CD8-positive, alpha-beta memory T cell (primary cell): ENCODE measurements around the gene ZBTB8B. TPM values are rescaled to one million over a fixed set of nuclear protein-coding genes. Genes with fewer than 3 reads are reported as not detected.
"Not testable (repeated sequence)": the region's sequence is repeated elsewhere in the genome, so short reads cannot be mapped to it uniquely, and the experiment has no call there.

Experiments
- CTCF ChIA-PET: fragments of 350-600 bp; sonication (Branson Sonifier 250); formaldehyde crosslinking; loops from one replicate; lab custom pipeline; 2021; ENCODE audit warnings: antibody characterized with exemption; lab: Charles Lee
- POLR2A ChIA-PET: fragments of 350-600 bp; sonication (Branson Sonifier 250); formaldehyde crosslinking; loops from one replicate; lab custom pipeline; 2021; ENCODE audit warnings: antibody characterized with exemption; lab: Charles Lee
- DNase-seq, 5 donors: peaks; one replicate each; pipeline versions ENCODE4 v3.0.0 to v3.0.0-alpha.2; 2020 to 2022; ENCODE audit warnings: mixed read lengths in 1 of 5
- H3K27ac ChIP-seq: one replicate; pipeline ENCODE4 v1.7.0; 2013; ENCODE audit warnings: low read depth, mild to moderate bottlenecking, low read length, moderate library complexity
- H3K27me3 ChIP-seq: 2 replicates; pipeline ENCODE4 v1.7.0; 2013; ENCODE audit warnings: low read length, mild to moderate bottlenecking; ENCODE audit not compliant: insufficient read depth, poor library complexity, severe bottlenecking
- H3K36me3 ChIP-seq: 2 replicates; pipeline ENCODE4 v1.7.0; 2013; ENCODE audit warnings: mild to moderate bottlenecking, low read length, moderate library complexity; ENCODE audit not compliant: insufficient read depth
- H3K4me1 ChIP-seq: 2 replicates; pipeline ENCODE4 v1.7.0; 2013; ENCODE audit warnings: mild to moderate bottlenecking, low read length, moderate library complexity; ENCODE audit not compliant: insufficient read depth
- H3K4me3 ChIP-seq: 2 replicates; pipeline ENCODE4 v1.7.0; 2013; ENCODE audit warnings: mild to moderate bottlenecking, low read length
- H3K9me3 ChIP-seq: 2 replicates; pipeline ENCODE4 v1.7.0; 2013; ENCODE audit warnings: mild to moderate bottlenecking, low read length
- H3K27ac Mint-ChIP-seq, 8 donors: one replicate each; pipeline ENCODE4 v1.8.0; 2020 to 2021; ENCODE audit warnings: mixed read lengths in 8 of 8, mild to moderate bottlenecking in 6 of 8, inconsistent platforms in 3 of 8, moderate library complexity in 3 of 8
- H3K27me3 Mint-ChIP-seq, 2 donors: one replicate each; pipeline ENCODE4 v1.8.0; 2020 to 2021; ENCODE audit warnings: mixed read lengths in 2 of 2, mild to moderate bottlenecking in 1 of 2, moderate library complexity in 1 of 2
- H3K36me3 Mint-ChIP-seq, 3 donors: one replicate each; pipeline ENCODE4 v1.8.0; 2020 to 2021; ENCODE audit warnings: mixed read lengths in 3 of 3, inconsistent platforms in 1 of 3, mild to moderate bottlenecking in 1 of 3
- H3K4me1 Mint-ChIP-seq, 3 donors: one replicate each; pipeline ENCODE4 v1.8.0; 2020 to 2021; ENCODE audit warnings: mixed read lengths in 3 of 3, inconsistent platforms in 1 of 3, mild to moderate bottlenecking in 1 of 3
- H3K4me3 Mint-ChIP-seq, 7 donors: one replicate each; pipeline ENCODE4 v1.8.0; 2020 to 2021; ENCODE audit warnings: mixed read lengths in 7 of 7, mild to moderate bottlenecking in 6 of 7, moderate library complexity in 4 of 7, inconsistent platforms in 2 of 7
- H3K9me3 Mint-ChIP-seq, 5 donors: one replicate each; pipeline ENCODE4 v1.8.0; 2020 to 2022; ENCODE audit warnings: mixed read lengths in 5 of 5, mild to moderate bottlenecking in 3 of 5, moderate library complexity in 2 of 5, inconsistent platforms in 1 of 5
- polyA plus RNA-seq: library from polyadenylated mRNA; unstranded; fragments of 300-500 nt; fragmentation: Illumina TruSeq; gene quantifications from one replicate; pipeline ENCODE4 v1.2.3, GENCODE V29; 2021
- total RNA-seq, 2 experiments: library from RNA; stranded (reverse); gene quantifications; one replicate each; pipeline ENCODE4 v1.2.3, GENCODE V29; 2021

Gene ZBTB8B
- total and polyA plus RNA-seq, 3 experiments from 2014 or later: not detected

GRCh38 chr1:32472966-32473365 lies 8.1 kb downstream of the ZBTB8B start:
- H3K27me3 ChIP-seq, H3K27ac Mint-ChIP-seq, H3K4me1 Mint-ChIP-seq, DNase-seq, H3K27ac ChIP-seq, H3K4me3 Mint-ChIP-seq, H3K36me3 ChIP-seq, H3K4me1 ChIP-seq, H3K36me3 Mint-ChIP-seq, CTCF ChIA-PET, POLR2A ChIA-PET, H3K4me3 ChIP-seq, H3K9me3 ChIP-seq, H3K9me3 Mint-ChIP-seq: not testable (repeated sequence)
- H3K27me3 Mint-ChIP-seq: peaks cover 14 to 45% of the 10 kb centered on the region in 2 donors

- ChIA-PET CTCF (no interaction called here), POLR2A (no interaction called here)
- no peaks in the 10 kb centered on the region for H3K4me1 ChIP-seq
- Mint-ChIP-seq H3K27me3 (peaks cover 9 to 33% of the 10 kb centered on the region in 2 donors), H3K36me3 (no peaks in the 10 kb centered on the region), H3K4me3 (no peak overlapping the region), H3K27ac (no peak overlapping the region), H3K4me1 (no peaks in the 10 kb centered on the region), H3K9me3 (no peaks in the 10 kb centered on the region)
- H3K27me3 ChIP-seq: peaks cover 6% of the 10 kb centered on the region
- H3K36me3 ChIP-seq: no peaks in the 10 kb centered on the region
- H3K4me3 ChIP-seq: no peak overlapping the region
- H3K9me3 ChIP-seq: no peaks in the 10 kb centered on the region
- no peak overlapping the region for H3K27ac ChIP-seq
- DNase-seq: no peak
These were observed 10.1 kb downstream of the ZBTB8B start for GRCh38 chr1:32474954-32475353.

- Mint-ChIP-seq H3K27ac (no peak overlapping the region), H3K4me3 (no peak overlapping the region), H3K27me3 (peaks cover 2 to 27% of the 10 kb centered on the region in 2 donors), H3K36me3 (peaks cover 0 to 3% (median 0%) of the 10 kb centered on the region in 3 donors), H3K4me1 (no peaks in the 10 kb centered on the region), H3K9me3 (no peaks in the 10 kb centered on the region)
- H3K4me1 ChIP-seq: no peaks in the 10 kb centered on the region
- no peaks in the 10 kb centered on the region for H3K27me3 ChIP-seq
- H3K36me3 ChIP-seq: no peaks in the 10 kb centered on the region
- H3K27ac ChIP-seq: no peak overlapping the region
- H3K9me3 ChIP-seq: no peaks in the 10 kb centered on the region
- CTCF ChIA-PET: no interaction called here
- POLR2A ChIA-PET: no interaction called here
- H3K4me3 ChIP-seq: no peak overlapping the region
- DNase-seq: no peak
These were observed 15.1 kb downstream of the ZBTB8B start for GRCh38 chr1:32480003-32480402.

GRCh38 chr1:32480761-32481160 lies 15.9 kb downstream of the ZBTB8B start:
- H3K4me1 Mint-ChIP-seq: no peaks in the 10 kb centered on the region
- ChIA-PET CTCF (no interaction called here), POLR2A (no interaction called here)

GRCh38 chr1:32481788-32482187 lies 16.9 kb downstream of the ZBTB8B start:
- H3K36me3 ChIP-seq, H3K27ac ChIP-seq, H3K27ac Mint-ChIP-seq, H3K4me1 ChIP-seq, H3K4me3 Mint-ChIP-seq, H3K27me3 ChIP-seq, CTCF ChIA-PET, H3K9me3 ChIP-seq, H3K4me1 Mint-ChIP-seq, DNase-seq, H3K4me3 ChIP-seq, H3K36me3 Mint-ChIP-seq, H3K9me3 Mint-ChIP-seq: not testable (repeated sequence)
- H3K27me3 Mint-ChIP-seq: peaks cover 0 to 20% of the 10 kb centered on the region in 2 donors
- POLR2A ChIA-PET: interaction anchor here (0.6 kb wide), 1 partner anchor 162 kb away, joined by 4 read pairs; no protein-coding TSS in a partner anchor

More at GRCh38 chr1:32480761-32481160, 15.9 kb downstream of the ZBTB8B start:
- Mint-ChIP-seq H3K27me3 (peaks cover 0 to 26% of the 10 kb centered on the region in 2 donors), H3K36me3 (peaks cover 0 to 3% (median 0%) of the 10 kb centered on the region in 3 donors), H3K27ac (no peak overlapping the region), H3K4me3 (no peak overlapping the region), H3K9me3 (no peaks in the 10 kb centered on the region)
- H3K27ac ChIP-seq: no peak overlapping the region
- no peaks in the 10 kb centered on the region for H3K4me1 ChIP-seq
- H3K27me3 ChIP-seq: no peaks in the 10 kb centered on the region
- no peaks in the 10 kb centered on the region for H3K9me3 ChIP-seq
- H3K4me3 ChIP-seq: no peak overlapping the region
- no peak for DNase-seq
- no peaks in the 10 kb centered on the region for H3K36me3 ChIP-seq

GRCh38 chr1:32485554-32486255 lies 20.8 kb downstream of the ZBTB8B start:
- no peak for DNase-seq
- Mint-ChIP-seq H3K36me3 (peaks cover 0 to 3% (median 0%) of the 10 kb centered on the region in 3 donors), H3K9me3 (no peaks in the 10 kb centered on the region), H3K4me3 (no peak overlapping the region), H3K4me1 (no peaks in the 10 kb centered on the region), H3K27ac (no peak overlapping the region), H3K27me3 (peaks cover 5 to 27% of the 10 kb centered on the region in 2 donors)
- CTCF ChIA-PET: no interaction called here
- Histone ChIP-seq H3K27ac (no peak overlapping the region), H3K27me3 (no peaks in the 10 kb centered on the region), H3K9me3 (no peaks in the 10 kb centered on the region), H3K36me3 (no peaks in the 10 kb centered on the region), H3K4me1 (no peaks in the 10 kb centered on the region), H3K4me3 (no peak overlapping the region)
- POLR2A ChIA-PET: no interaction called here

- Histone ChIP-seq H3K27ac (no peak overlapping the region), H3K36me3 (no peaks in the 10 kb centered on the region), H3K4me1 (no peaks in the 10 kb centered on the region), H3K27me3 (no peaks in the 10 kb centered on the region), H3K9me3 (no peaks in the 10 kb centered on the region), H3K4me3 (no peak overlapping the region)
- Mint-ChIP-seq H3K36me3 (peaks cover 0 to 3% (median 0%) of the 10 kb centered on the region in 3 donors), H3K27me3 (peaks cover 5 to 31% of the 10 kb centered on the region in 2 donors), H3K9me3 (no peaks in the 10 kb centered on the region), H3K27ac (no peak overlapping the region), H3K4me3 (no peak overlapping the region), H3K4me1 (no peaks in the 10 kb centered on the region)
- ChIA-PET CTCF (no interaction called here), POLR2A (no interaction called here)
- DNase-seq: no peak
These were observed 21.7 kb downstream of the ZBTB8B start for GRCh38 chr1:32486463-32487113.

GRCh38 chr1:32487182-32487581 lies 22.3 kb downstream of the ZBTB8B start:
- Histone ChIP-seq H3K36me3 (no peaks in the 10 kb centered on the region), H3K4me3 (no peak overlapping the region), H3K27me3 (no peaks in the 10 kb centered on the region), H3K27ac (no peak overlapping the region), H3K9me3 (no peaks in the 10 kb centered on the region), H3K4me1 (no peaks in the 10 kb centered on the region)
- Mint-ChIP-seq H3K4me3 (no peak overlapping the region), H3K4me1 (no peaks in the 10 kb centered on the region), H3K27ac (no peak overlapping the region), H3K36me3 (peaks cover 0 to 3% (median 0%) of the 10 kb centered on the region in 3 donors), H3K9me3 (no peaks in the 10 kb centered on the region), H3K27me3 (peaks cover 5 to 32% of the 10 kb centered on the region in 2 donors)
- CTCF ChIA-PET: no interaction called here
- POLR2A ChIA-PET: no interaction called here
- DNase-seq: no peak
